GM23338 (cell line): ENCODE measurements around the gene ATF5. TPM values are rescaled to one million over a fixed set of nuclear protein-coding genes. Genes with fewer than 3 reads are reported as not detected.

Source experiments
- ATAC-seq: fragments of 200-7000 bp; cut with Tn5 transposase; 3 replicates; pipeline ENCODE4 v1.9.1; 2020
- DNase-seq: peaks from one replicate; pipeline ENCODE4 v3.0.0-alpha.2; 2015; ENCODE audit warnings: low spot score
- H2AFZ ChIP-seq: fragments of 200-600 bp; sonication (generic); 2 replicates; pipeline ENCODE4 v1.8.0; 2016; ENCODE audit warnings: antibody characterized with exemption, mild to moderate bottlenecking, moderate library complexity
- H3F3A ChIP-seq: fragments of 200-600 bp; sonication (generic); replicated peaks from 2 replicates; pipeline ENCODE4 v1.8.0; 2017; ENCODE audit warnings: antibody characterized with exemption, mixed run types, low read depth
- H3K27ac ChIP-seq: fragments of 200-600 bp; sonication (generic); 2 replicates; pipeline ENCODE4 v1.6.1; 2016; ENCODE audit warnings: low read depth
- H3K27me3 ChIP-seq: fragments of 200-600 bp; sonication (generic); 2 replicates; pipeline ENCODE4 v1.8.0; 2016; ENCODE audit warnings: mild to moderate bottlenecking, mixed run types, moderate library complexity; ENCODE audit not compliant: insufficient read depth
- H3K36me3 ChIP-seq: fragments of 200-600 bp; sonication (generic); 2 replicates; pipeline ENCODE4 v1.8.0; 2016; ENCODE audit warnings: mild to moderate bottlenecking; ENCODE audit not compliant: insufficient read depth
- H3K4me1 ChIP-seq: fragments of 200-600 bp; sonication (generic); 2 replicates; pipeline ENCODE4 v1.8.0; 2016; ENCODE audit warnings: mild to moderate bottlenecking, moderate library complexity; ENCODE audit not compliant: insufficient read depth
- H3K4me2 ChIP-seq: fragments of 200-600 bp; sonication (generic); 2 replicates; pipeline ENCODE4 v1.7.1; 2017; ENCODE audit warnings: mixed run types
- H3K4me3 ChIP-seq: fragments of 200-600 bp; sonication (generic); 2 replicates; pipeline ENCODE4 v1.6.1; 2016; ENCODE audit warnings: mixed run types
- H3K79me2 ChIP-seq: fragments of 200-600 bp; sonication (generic); replicated peaks from 2 replicates; pipeline ENCODE4 v1.8.0; 2017; ENCODE audit warnings: mild to moderate bottlenecking; ENCODE audit not compliant: insufficient read depth
- H3K9me2 ChIP-seq: fragments of 200-600 bp; sonication (generic); 2 replicates; pipeline ENCODE4 v1.8.0; 2017; ENCODE audit not compliant: insufficient read depth
- H4K20me1 ChIP-seq: fragments of 200-600 bp; sonication (generic); replicated peaks from 2 replicates; pipeline ENCODE4 v1.8.0; 2017; ENCODE audit warnings: mild to moderate bottlenecking; ENCODE audit not compliant: insufficient read depth
- H3K27ac Mint-ChIP-seq: 2 replicates; pipeline ENCODE4 v1.8.0; 2020; ENCODE audit warnings: inconsistent platforms, mild to moderate bottlenecking, moderate library complexity, mixed read lengths
- H3K27me3 Mint-ChIP-seq: 3 replicates; pipeline ENCODE4 v1.8.0; 2022; ENCODE audit warnings: low read depth, mild to moderate bottlenecking, moderate library complexity, mixed read lengths, inconsistent platforms; ENCODE audit not compliant: insufficient read depth, poor library complexity
- H3K36me3 Mint-ChIP-seq: 3 replicates; pipeline ENCODE4 v1.8.0; 2021; ENCODE audit warnings: low read depth, mild to moderate bottlenecking, inconsistent platforms, moderate library complexity, mixed read lengths
- H3K4me1 Mint-ChIP-seq: 3 replicates; pipeline ENCODE4 v1.8.0; 2020; ENCODE audit warnings: mild to moderate bottlenecking, inconsistent platforms, mixed read lengths
- H3K4me3 Mint-ChIP-seq: 3 replicates; pipeline ENCODE4 v1.8.0; 2021; ENCODE audit warnings: moderate library complexity, mild to moderate bottlenecking, inconsistent platforms, mixed read lengths
- H3K9me3 Mint-ChIP-seq: 3 replicates; pipeline ENCODE4 v1.8.0; 2020; ENCODE audit warnings: moderate library complexity, mild to moderate bottlenecking, inconsistent platforms, mixed read lengths
- CREB1 ChIP-seq: fragments of 250-450 bp; sonication (Bioruptor Pico); IDR thresholded peaks from 2 replicates; pipeline ENCODE4 v1.5.0; 2020; ENCODE audit warnings: low read depth, mild to moderate bottlenecking, moderate library complexity
- EZH2 ChIP-seq: fragments of 200-600 bp; sonication (generic); IDR thresholded peaks from one replicate; pipeline ENCODE4 v1.8.0; 2017; ENCODE audit warnings: antibody characterized with exemption, mild to moderate bottlenecking, low read depth; ENCODE audit not compliant: unreplicated experiment
- EZH2phosphoT487 ChIP-seq: fragments of 200-600 bp; sonication (generic); IDR thresholded peaks from one replicate; pipeline ENCODE4 v1.8.1; 2018; ENCODE audit warnings: antibody characterized with exemption; ENCODE audit not compliant: unreplicated experiment
- JUNB ChIP-seq: IDR thresholded peaks from one replicate; pipeline ENCODE4 v1.6.1; 2016; ENCODE audit warnings: antibody characterized with exemption; ENCODE audit not compliant: unreplicated experiment
- NANOG ChIP-seq: IDR thresholded peaks from 2 replicates; pipeline ENCODE4 v1.6.1; 2016; ENCODE audit warnings: antibody characterized with exemption, borderline replicate concordance
- POLR2AphosphoS5 ChIP-seq: IDR thresholded peaks from 2 replicates; pipeline ENCODE4 v1.6.1; 2016; ENCODE audit warnings: antibody characterized with exemption, low read depth
- STAT1 ChIP-seq: IDR thresholded peaks from one replicate; pipeline ENCODE4 v1.6.1; 2016; ENCODE audit warnings: antibody characterized with exemption; ENCODE audit not compliant: unreplicated experiment
- ZNF114 ChIP-seq: fragments of 250-450 bp; sonication (Bioruptor Pico); IDR thresholded peaks from 2 replicates; pipeline ENCODE4 v1.5.0; 2020; ENCODE audit warnings: mild to moderate bottlenecking, moderate library complexity
- ZNF331 ChIP-seq: fragments of 250-450 bp; sonication (Bioruptor Pico); IDR thresholded peaks from 2 replicates; pipeline ENCODE4 v1.5.0; 2020; ENCODE audit warnings: low read depth, mild to moderate bottlenecking, moderate library complexity
- polyA plus RNA-seq: library from polyadenylated mRNA; unstranded; fragments of >200 nt; fragmentation: Nextera tagmentation; extraction: Ambion mirVana; gene quantifications from 2 replicates; pipeline ENCODE4 v1.2.1, GENCODE V29; 2016
- total RNA-seq: library from RNA; depleted of rRNA; stranded (reverse); fragments of >200 nt; shearing (Covaris generic); gene quantifications from 2 replicates; pipeline ENCODE4 v1.2.3, GENCODE V29; 2014
- TF ChIP-seq, protein P1 (sequence below): IDR thresholded peaks from one replicate; pipeline ENCODE4 v1.6.1; 2018; ENCODE audit warnings: antibody characterized with exemption; ENCODE audit not compliant: unreplicated experiment
- TF ChIP-seq, protein P2 (sequence below), 2 experiments: fragments of 200-600 bp in 1 of 2; sonication (generic) in 1 of 2; conservative IDR thresholded peaks; 2 replicates each; pipeline versions ENCODE4 v1.5.1 to v1.6.1; 2016 to 2017; ENCODE audit warnings: antibody characterized with exemption in 2 of 2, low read depth in 2 of 2, mild to moderate bottlenecking in 2 of 2, moderate library complexity in 1 of 2
- TF ChIP-seq, protein P3 (sequence below): IDR thresholded peaks from 2 replicates; pipeline ENCODE4 v1.6.1; 2016; ENCODE audit warnings: antibody characterized with exemption
- TF ChIP-seq, protein P4 (sequence below): fragments of 250-450 bp; sonication (Bioruptor Pico); IDR thresholded peaks from 2 replicates; pipeline ENCODE4 v1.5.0; 2020; ENCODE audit warnings: mild to moderate bottlenecking, moderate library complexity

Gene ATF5
- total and polyA plus RNA-seq, 2 experiments from 2014 or later: 7.4 to 9.6 TPM

DNA sequence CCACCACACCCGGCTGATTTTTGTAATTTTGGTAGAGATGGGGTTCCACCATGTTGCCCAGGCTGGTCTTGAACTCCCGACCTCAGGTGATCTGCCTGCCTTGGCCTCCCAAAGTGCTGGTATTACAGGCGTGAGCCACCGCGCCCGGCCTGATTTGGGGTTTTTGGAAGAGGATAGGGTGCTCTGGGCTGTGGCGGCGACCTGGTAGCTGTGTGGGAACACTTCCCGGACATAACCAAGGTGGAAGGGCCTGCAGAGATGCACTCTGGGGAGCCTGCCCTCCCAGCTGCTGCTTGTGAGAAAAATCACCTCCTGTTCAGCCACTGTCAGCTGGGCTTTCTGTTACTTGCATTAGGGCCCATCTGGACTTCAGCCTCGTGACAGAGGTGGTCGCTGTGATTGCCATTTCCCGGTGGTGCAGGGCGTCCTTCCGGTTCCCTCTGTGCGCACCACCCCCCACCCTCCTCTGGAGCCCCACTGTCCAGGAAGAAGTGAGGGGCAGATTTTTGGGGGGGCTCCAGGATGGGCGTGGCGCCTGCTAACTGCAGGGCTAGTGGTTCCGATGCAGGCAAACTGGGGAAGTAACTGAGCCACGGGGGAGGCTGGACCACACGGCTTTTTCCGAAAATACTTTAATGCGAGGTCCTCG lies 39.8 kb upstream of the ATF5 start:
- Mint-ChIP-seq H3K4me3 (no peak overlapping the region), H3K27ac (no peak overlapping the region), H3K27me3 (peaks cover 26% of the 10 kb centered on the region), H3K9me3 (peaks cover 5% of the 10 kb centered on the region), H3K4me1 (peaks cover 9% of the 10 kb centered on the region), H3K36me3 (peaks cover 36% of the 10 kb centered on the region)
- Histone ChIP-seq H3K27me3 (0 out of 2 replicates have a peak, but pooled peaks cover 3% of the 10 kb centered on the region), H3K9me2 (no peaks in the 10 kb centered on the region), H3K27ac (no peak overlapping the region), H3F3A (peaks cover 30% of the 10 kb centered on the region; the same call in 1 of the 2 replicates), H3K4me1 (peaks cover 9% of the 10 kb centered on the region; the same call in 1 of the 2 replicates), H3K4me2 (no peak overlapping the region; the same call in 1 of the 2 replicates), H2AFZ (no peak overlapping the region), H3K79me2 (no peaks in the 10 kb centered on the region), H3K4me3 (no peak overlapping the region), H4K20me1 (no peaks in the 10 kb centered on the region; the same call in 1 of the 2 replicates), H3K36me3 (peaks cover 6% of the 10 kb centered on the region)
- ATAC-seq: no peak
- TF ChIP-seq, protein P1, sequence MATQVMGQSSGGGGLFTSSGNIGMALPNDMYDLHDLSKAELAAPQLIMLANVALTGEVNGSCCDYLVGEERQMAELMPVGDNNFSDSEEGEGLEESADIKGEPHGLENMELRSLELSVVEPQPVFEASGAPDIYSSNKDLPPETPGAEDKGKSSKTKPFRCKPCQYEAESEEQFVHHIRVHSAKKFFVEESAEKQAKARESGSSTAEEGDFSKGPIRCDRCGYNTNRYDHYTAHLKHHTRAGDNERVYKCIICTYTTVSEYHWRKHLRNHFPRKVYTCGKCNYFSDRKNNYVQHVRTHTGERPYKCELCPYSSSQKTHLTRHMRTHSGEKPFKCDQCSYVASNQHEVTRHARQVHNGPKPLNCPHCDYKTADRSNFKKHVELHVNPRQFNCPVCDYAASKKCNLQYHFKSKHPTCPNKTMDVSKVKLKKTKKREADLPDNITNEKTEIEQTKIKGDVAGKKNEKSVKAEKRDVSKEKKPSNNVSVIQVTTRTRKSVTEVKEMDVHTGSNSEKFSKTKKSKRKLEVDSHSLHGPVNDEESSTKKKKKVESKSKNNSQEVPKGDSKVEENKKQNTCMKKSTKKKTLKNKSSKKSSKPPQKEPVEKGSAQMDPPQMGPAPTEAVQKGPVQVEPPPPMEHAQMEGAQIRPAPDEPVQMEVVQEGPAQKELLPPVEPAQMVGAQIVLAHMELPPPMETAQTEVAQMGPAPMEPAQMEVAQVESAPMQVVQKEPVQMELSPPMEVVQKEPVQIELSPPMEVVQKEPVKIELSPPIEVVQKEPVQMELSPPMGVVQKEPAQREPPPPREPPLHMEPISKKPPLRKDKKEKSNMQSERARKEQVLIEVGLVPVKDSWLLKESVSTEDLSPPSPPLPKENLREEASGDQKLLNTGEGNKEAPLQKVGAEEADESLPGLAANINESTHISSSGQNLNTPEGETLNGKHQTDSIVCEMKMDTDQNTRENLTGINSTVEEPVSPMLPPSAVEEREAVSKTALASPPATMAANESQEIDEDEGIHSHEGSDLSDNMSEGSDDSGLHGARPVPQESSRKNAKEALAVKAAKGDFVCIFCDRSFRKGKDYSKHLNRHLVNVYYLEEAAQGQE: no peak
- TF ChIP-seq EZH2 (no peak), CREB1 (CRISPR knock-in tag) (no peak), EZH2phosphoT487 (no peak), ZNF331 (no peak), JUNB (no peak), STAT1 (no peak), POLR2AphosphoS5 (no peak; the same call in 1 of the 2 replicates), NANOG (no peak), ZNF114 (CRISPR knock-in tag) (no peak)
- TF ChIP-seq, protein P2, sequence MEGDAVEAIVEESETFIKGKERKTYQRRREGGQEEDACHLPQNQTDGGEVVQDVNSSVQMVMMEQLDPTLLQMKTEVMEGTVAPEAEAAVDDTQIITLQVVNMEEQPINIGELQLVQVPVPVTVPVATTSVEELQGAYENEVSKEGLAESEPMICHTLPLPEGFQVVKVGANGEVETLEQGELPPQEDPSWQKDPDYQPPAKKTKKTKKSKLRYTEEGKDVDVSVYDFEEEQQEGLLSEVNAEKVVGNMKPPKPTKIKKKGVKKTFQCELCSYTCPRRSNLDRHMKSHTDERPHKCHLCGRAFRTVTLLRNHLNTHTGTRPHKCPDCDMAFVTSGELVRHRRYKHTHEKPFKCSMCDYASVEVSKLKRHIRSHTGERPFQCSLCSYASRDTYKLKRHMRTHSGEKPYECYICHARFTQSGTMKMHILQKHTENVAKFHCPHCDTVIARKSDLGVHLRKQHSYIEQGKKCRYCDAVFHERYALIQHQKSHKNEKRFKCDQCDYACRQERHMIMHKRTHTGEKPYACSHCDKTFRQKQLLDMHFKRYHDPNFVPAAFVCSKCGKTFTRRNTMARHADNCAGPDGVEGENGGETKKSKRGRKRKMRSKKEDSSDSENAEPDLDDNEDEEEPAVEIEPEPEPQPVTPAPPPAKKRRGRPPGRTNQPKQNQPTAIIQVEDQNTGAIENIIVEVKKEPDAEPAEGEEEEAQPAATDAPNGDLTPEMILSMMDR (conservative IDR thresholded peaks at IDR 0.05; ENCODE audit: low read depth in 2 of 2): no peak
- TF ChIP-seq, protein P3, sequence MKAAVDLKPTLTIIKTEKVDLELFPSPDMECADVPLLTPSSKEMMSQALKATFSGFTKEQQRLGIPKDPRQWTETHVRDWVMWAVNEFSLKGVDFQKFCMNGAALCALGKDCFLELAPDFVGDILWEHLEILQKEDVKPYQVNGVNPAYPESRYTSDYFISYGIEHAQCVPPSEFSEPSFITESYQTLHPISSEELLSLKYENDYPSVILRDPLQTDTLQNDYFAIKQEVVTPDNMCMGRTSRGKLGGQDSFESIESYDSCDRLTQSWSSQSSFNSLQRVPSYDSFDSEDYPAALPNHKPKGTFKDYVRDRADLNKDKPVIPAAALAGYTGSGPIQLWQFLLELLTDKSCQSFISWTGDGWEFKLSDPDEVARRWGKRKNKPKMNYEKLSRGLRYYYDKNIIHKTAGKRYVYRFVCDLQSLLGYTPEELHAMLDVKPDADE: no peak
- TF ChIP-seq, protein P4, sequence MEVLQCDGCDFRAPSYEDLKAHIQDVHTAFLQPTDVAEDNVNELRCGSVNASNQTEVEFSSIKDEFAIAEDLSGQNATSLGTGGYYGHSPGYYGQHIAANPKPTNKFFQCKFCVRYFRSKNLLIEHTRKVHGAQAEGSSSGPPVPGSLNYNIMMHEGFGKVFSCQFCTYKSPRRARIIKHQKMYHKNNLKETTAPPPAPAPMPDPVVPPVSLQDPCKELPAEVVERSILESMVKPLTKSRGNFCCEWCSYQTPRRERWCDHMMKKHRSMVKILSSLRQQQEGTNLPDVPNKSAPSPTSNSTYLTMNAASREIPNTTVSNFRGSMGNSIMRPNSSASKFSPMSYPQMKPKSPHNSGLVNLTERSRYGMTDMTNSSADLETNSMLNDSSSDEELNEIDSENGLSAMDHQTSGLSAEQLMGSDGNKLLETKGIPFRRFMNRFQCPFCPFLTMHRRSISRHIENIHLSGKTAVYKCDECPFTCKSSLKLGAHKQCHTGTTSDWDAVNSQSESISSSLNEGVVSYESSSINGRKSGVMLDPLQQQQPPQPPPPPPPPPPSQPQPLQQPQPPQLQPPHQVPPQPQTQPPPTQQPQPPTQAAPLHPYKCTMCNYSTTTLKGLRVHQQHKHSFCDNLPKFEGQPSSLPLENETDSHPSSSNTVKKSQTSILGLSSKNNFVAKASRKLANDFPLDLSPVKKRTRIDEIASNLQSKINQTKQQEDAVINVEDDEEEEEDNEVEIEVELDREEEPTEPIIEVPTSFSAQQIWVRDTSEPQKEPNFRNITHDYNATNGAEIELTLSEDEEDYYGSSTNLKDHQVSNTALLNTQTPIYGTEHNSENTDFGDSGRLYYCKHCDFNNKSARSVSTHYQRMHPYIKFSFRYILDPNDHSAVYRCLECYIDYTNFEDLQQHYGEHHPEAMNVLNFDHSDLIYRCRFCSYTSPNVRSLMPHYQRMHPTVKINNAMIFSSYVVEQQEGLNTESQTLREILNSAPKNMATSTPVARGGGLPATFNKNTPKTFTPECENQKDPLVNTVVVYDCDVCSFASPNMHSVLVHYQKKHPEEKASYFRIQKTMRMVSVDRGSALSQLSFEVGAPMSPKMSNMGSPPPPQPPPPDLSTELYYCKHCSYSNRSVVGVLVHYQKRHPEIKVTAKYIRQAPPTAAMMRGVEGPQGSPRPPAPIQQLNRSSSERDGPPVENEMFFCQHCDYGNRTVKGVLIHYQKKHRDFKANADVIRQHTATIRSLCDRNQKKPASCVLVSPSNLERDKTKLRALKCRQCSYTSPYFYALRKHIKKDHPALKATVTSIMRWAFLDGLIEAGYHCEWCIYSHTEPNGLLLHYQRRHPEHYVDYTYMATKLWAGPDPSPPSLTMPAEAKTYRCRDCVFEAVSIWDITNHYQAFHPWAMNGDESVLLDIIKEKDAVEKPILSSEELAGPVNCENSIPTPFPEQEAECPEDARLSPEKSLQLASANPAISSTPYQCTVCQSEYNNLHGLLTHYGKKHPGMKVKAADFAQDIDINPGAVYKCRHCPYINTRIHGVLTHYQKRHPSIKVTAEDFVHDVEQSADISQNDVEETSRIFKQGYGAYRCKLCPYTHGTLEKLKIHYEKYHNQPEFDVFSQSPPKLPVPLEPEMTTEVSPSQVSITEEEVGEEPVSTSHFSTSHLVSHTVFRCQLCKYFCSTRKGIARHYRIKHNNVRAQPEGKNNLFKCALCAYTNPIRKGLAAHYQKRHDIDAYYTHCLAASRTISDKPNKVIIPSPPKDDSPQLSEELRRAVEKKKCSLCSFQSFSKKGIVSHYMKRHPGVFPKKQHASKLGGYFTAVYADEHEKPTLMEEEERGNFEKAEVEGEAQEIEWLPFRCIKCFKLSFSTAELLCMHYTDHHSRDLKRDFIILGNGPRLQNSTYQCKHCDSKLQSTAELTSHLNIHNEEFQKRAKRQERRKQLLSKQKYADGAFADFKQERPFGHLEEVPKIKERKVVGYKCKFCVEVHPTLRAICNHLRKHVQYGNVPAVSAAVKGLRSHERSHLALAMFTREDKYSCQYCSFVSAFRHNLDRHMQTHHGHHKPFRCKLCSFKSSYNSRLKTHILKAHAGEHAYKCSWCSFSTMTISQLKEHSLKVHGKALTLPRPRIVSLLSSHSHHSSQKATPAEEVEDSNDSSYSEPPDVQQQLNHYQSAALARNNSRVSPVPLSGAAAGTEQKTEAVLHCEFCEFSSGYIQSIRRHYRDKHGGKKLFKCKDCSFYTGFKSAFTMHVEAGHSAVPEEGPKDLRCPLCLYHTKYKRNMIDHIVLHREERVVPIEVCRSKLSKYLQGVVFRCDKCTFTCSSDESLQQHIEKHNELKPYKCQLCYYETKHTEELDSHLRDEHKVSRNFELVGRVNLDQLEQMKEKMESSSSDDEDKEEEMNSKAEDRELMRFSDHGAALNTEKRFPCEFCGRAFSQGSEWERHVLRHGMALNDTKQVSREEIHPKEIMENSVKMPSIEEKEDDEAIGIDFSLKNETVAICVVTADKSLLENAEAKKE (CRISPR knock-in tag): no peak
- no peak for DNase-seq
